Kidney epithelial cell (primary cell): ENCODE measurements around the gene ALMS1. TPM values are rescaled to one million over a fixed set of nuclear protein-coding genes. Genes with fewer than 3 reads are reported as not detected.
"Not testable (repeated sequence)": the region's sequence is repeated elsewhere in the genome, so short reads cannot be mapped to it uniquely, and the experiment has no call there.

Experiments
- DNase-seq: peaks from one replicate; pipeline ENCODE4 v3.0.0-alpha.2; 2010; ENCODE audit warnings: low read depth
- H3K27me3 ChIP-seq: 2 replicates; pipeline ENCODE4 v1.6.0; 2011; ENCODE audit warnings: low read length; ENCODE audit not compliant: control insufficient read depth, insufficient read depth
- H3K36me3 ChIP-seq: 2 replicates; pipeline ENCODE4 v1.5.1; 2011; ENCODE audit warnings: low read length; ENCODE audit not compliant: control insufficient read depth, insufficient read depth
- H3K4me3 ChIP-seq: 2 replicates; pipeline ENCODE4 v1.5.1; 2011; ENCODE audit warnings: low read depth, mild to moderate bottlenecking, control low read depth, low read length
- CTCF ChIP-seq: IDR thresholded peaks from 2 replicates; pipeline ENCODE4 v1.5.1; 2011; ENCODE audit warnings: mild to moderate bottlenecking, moderate library complexity, low read length, control low read depth, inconsistent platforms; ENCODE audit not compliant: insufficient read depth, poor library complexity, severe bottlenecking
- total RNA-seq: library from RNA; depleted of rRNA; stranded (reverse); fragments of >200 nt; gene quantifications from 2 replicates; pipeline ENCODE4 v1.2.3, GENCODE V29; 2015

Gene ALMS1
- total RNA-seq, 1 donor from 2014 or later: 26.1 TPM

- no peaks in the 10 kb centered on the region for H3K27me3 ChIP-seq
- no peak for TF ChIP-seq CTCF
Measured at GRCh38 chr2:73536133-73536840, 150.7 kb downstream of the ALMS1 start.

GRCh38 chr2:73560875-73561274 is 175.2 kb downstream of the ALMS1 start:
- H3K36me3 ChIP-seq, DNase-seq, H3K4me3 ChIP-seq, H3K27me3 ChIP-seq: not testable (repeated sequence)

More at GRCh38 chr2:73536133-73536840, 150.7 kb downstream of the ALMS1 start:
- DNase-seq: no peak
- Histone ChIP-seq H3K36me3 (no peaks in the 10 kb centered on the region), H3K4me3 (no peak overlapping the region)

- no peaks in the 10 kb centered on the region for H3K27me3 ChIP-seq
- no peaks in the 10 kb centered on the region for H3K36me3 ChIP-seq
- H3K4me3 ChIP-seq: no peak overlapping the region
- DNase-seq: no peak
- TF ChIP-seq CTCF: no peak
Measured at GRCh38 chr2:73561422-73561821, 175.8 kb downstream of the ALMS1 start.

GRCh38 chr2:73564986-73565385 is 179.3 kb downstream of the ALMS1 start:
- Histone ChIP-seq H3K4me3 (no peak overlapping the region), H3K27me3 (no peaks in the 10 kb centered on the region), H3K36me3 (no peaks in the 10 kb centered on the region)
- no peak for DNase-seq
- no peak for TF ChIP-seq CTCF

- H3K36me3 ChIP-seq: no peaks in the 10 kb centered on the region
- DNase-seq: no peak
- no peak for TF ChIP-seq CTCF
- no peak overlapping the region for H3K4me3 ChIP-seq
- no peaks in the 10 kb centered on the region for H3K27me3 ChIP-seq
Measured at GRCh38 chr2:73566288-73566878, 180.7 kb downstream of the ALMS1 start.

- no peak overlapping the region for H3K4me3 ChIP-seq
- H3K27me3 ChIP-seq: no peaks in the 10 kb centered on the region
- no peak for TF ChIP-seq CTCF
- H3K36me3 ChIP-seq: no peaks in the 10 kb centered on the region
- no peak for DNase-seq
Measured at GRCh38 chr2:73575261-73575660, 189.6 kb downstream of the ALMS1 start.
